ENCODE data around the gene SSNA1. TPM values are rescaled to one million over a fixed set of nuclear protein-coding genes. Genes with fewer than 3 reads are reported as not detected.

SSNA1 gene
- total RNA-seq, 5 donors from 2014 or later (not counting 1 experiment from before 2014, with no cell fraction given), result 37.0 to 71.6 (median 64.0) TPM

GRCh38 chr9:137229903-137230704 lies 41.6 kb downstream of the SSNA1 start:
- POLR2A ChIA-PET, result no interaction called here

GRCh38 chr9:137230705-137231371 lies 42.4 kb downstream of the SSNA1 start, which contains the start of gene SLC34A3:
Gene SLC34A3, plus strand, starts transcription at chr9:137230901. Its CDS starts 802 bp downstream, at chr9:137231703.
- H3K27ac Mint-ChIP-seq, result no peak within 1 kb of the TSS
- no peak within 1 kb of the TSS for H3K4me3 Mint-ChIP-seq
- H3K36me3 ChIP-seq (ENCODE audit: control insufficient read depth in 2 of 2, extremely low read depth in 1 of 2, insufficient read depth in 1 of 2, low read length in 1 of 2), result no peaks in the 10 kb centered on the region
- peaks cover 4 to 17% of the 10 kb centered on the region in 2 donors for H3K27me3 Mint-ChIP-seq
- no peak within 1 kb of the TSS for H3K27ac ChIP-seq (ENCODE audit: low read length)
- ChIA-PET POLR2A (no interaction called here), CTCF (no interaction called here)
- no peaks in the 10 kb centered on the region for H3K9me3 Mint-ChIP-seq
- H3K4me1 ChIP-seq (ENCODE audit: control insufficient read depth in 1 of 2, extremely low read depth in 1 of 2, insufficient read depth in 2 of 2, low read length in 2 of 2), result peaks cover 0 to 12% of the 10 kb centered on the region in 2 experiments
- H3K9me3 ChIP-seq, result no peaks in the 10 kb centered on the region
- peaks cover 0 to 81% of the 10 kb centered on the region in 2 experiments for H3K27me3 ChIP-seq (replicated peaks in 1 of 2; ENCODE audit: control insufficient read depth in 2 of 2, extremely low read depth in 1 of 2, insufficient read depth in 2 of 2, low read length in 1 of 2)
- 77% methylated on average over 6 of the region's 14 CpGs for WGBS (ENCODE audit: insufficient coverage)
- DNase-seq, result no peak
- peaks cover 2 to 10% (median 6%) of the 10 kb centered on the region in 3 donors for H3K4me1 Mint-ChIP-seq
- no peak within 1 kb of the TSS for H3K4me3 ChIP-seq (ENCODE audit: control insufficient read depth in 1 of 2, extremely low read depth in 1 of 2, low read length in 1 of 2)
- no peaks in the 10 kb centered on the region for H3K36me3 Mint-ChIP-seq
- ATAC-seq (replicated peaks in 1 of 4), result no peak

More at GRCh38 chr9:137229903-137230704, 41.6 kb downstream of the SSNA1 start:
- no peak overlapping the region for H3K4me3 ChIP-seq (ENCODE audit: control insufficient read depth in 1 of 2, extremely low read depth in 1 of 2, low read length in 1 of 2)
- no peak for ATAC-seq (replicated peaks in 1 of 4)
- CTCF ChIA-PET, result no interaction called here
- peaks cover 0 to 8% of the 10 kb centered on the region in 2 experiments for H3K4me1 ChIP-seq (ENCODE audit: control insufficient read depth in 1 of 2, extremely low read depth in 1 of 2, insufficient read depth in 2 of 2, low read length in 2 of 2)
- H3K9me3 Mint-ChIP-seq, result no peaks in the 10 kb centered on the region
- H3K27ac Mint-ChIP-seq, result no peak overlapping the region
- peaks cover 4 to 16% of the 10 kb centered on the region in 2 donors for H3K27me3 Mint-ChIP-seq
- H3K27me3 ChIP-seq (replicated peaks in 1 of 2; ENCODE audit: control insufficient read depth in 2 of 2, extremely low read depth in 1 of 2, insufficient read depth in 2 of 2, low read length in 1 of 2), result peaks cover 0 to 75% of the 10 kb centered on the region in 2 experiments
- peaks cover 2 to 7% (median 6%) of the 10 kb centered on the region in 3 donors for H3K4me1 Mint-ChIP-seq
- H3K36me3 Mint-ChIP-seq, result no peaks in the 10 kb centered on the region
- no peak overlapping the region for H3K27ac ChIP-seq (ENCODE audit: low read length)
- DNase-seq, result no peak
- WGBS (ENCODE audit: insufficient coverage), result 73% methylated on average over 24 of the region's 31 CpGs
- H3K9me3 ChIP-seq, result no peaks in the 10 kb centered on the region
- H3K4me3 Mint-ChIP-seq, result no peak overlapping the region
- no peaks in the 10 kb centered on the region for H3K36me3 ChIP-seq (ENCODE audit: control insufficient read depth in 2 of 2, extremely low read depth in 1 of 2, insufficient read depth in 1 of 2, low read length in 1 of 2)

GRCh38 chr9:137231372-137232039 lies 43.0 kb downstream of the SSNA1 start:
- no peak overlapping the region for H3K27ac Mint-ChIP-seq
- WGBS (ENCODE audit: insufficient coverage), result 85% methylated on average over 11 of the region's 23 CpGs
- ChIA-PET CTCF (no interaction called here), POLR2A (no interaction called here)
- H3K27me3 Mint-ChIP-seq, result peaks cover 4 to 17% of the 10 kb centered on the region in 2 donors
- H3K4me1 Mint-ChIP-seq, result peaks cover 2 to 12% (median 6%) of the 10 kb centered on the region in 3 donors
- no peak overlapping the region for H3K4me3 ChIP-seq (ENCODE audit: control insufficient read depth in 1 of 2, extremely low read depth in 1 of 2, low read length in 1 of 2)
- no peak for ATAC-seq (replicated peaks in 1 of 4)
- no peaks in the 10 kb centered on the region for H3K36me3 ChIP-seq (ENCODE audit: control insufficient read depth in 2 of 2, extremely low read depth in 1 of 2, insufficient read depth in 1 of 2, low read length in 1 of 2)
- H3K27me3 ChIP-seq (replicated peaks in 1 of 2; ENCODE audit: control insufficient read depth in 2 of 2, extremely low read depth in 1 of 2, insufficient read depth in 2 of 2, low read length in 1 of 2), result peaks cover 0 to 80% of the 10 kb centered on the region in 2 experiments
- no peak overlapping the region for H3K27ac ChIP-seq (ENCODE audit: low read length)
- no peaks in the 10 kb centered on the region for H3K9me3 Mint-ChIP-seq
- H3K9me3 ChIP-seq, result no peaks in the 10 kb centered on the region
- no peak for DNase-seq
- H3K4me1 ChIP-seq (ENCODE audit: control insufficient read depth in 1 of 2, extremely low read depth in 1 of 2, insufficient read depth in 2 of 2, low read length in 2 of 2), result peaks cover 0 to 17% of the 10 kb centered on the region in 2 experiments
- H3K36me3 Mint-ChIP-seq, result no peaks in the 10 kb centered on the region
- no peak overlapping the region for H3K4me3 Mint-ChIP-seq

GRCh38 chr9:137232101-137232500 lies 43.6 kb downstream of the SSNA1 start:
- ATAC-seq (replicated peaks in 1 of 4), result no peak
- Histone ChIP-seq H3K27ac (ENCODE audit: low read length) (no peak overlapping the region), H3K36me3 (ENCODE audit: control insufficient read depth in 2 of 2, extremely low read depth in 1 of 2, insufficient read depth in 1 of 2, low read length in 1 of 2) (no peaks in the 10 kb centered on the region), H3K27me3 (replicated peaks in 1 of 2; ENCODE audit: control insufficient read depth in 2 of 2, extremely low read depth in 1 of 2, insufficient read depth in 2 of 2, low read length in 1 of 2) (peaks cover 0 to 74% of the 10 kb centered on the region in 2 experiments), H3K4me1 (ENCODE audit: control insufficient read depth in 1 of 2, extremely low read depth in 1 of 2, insufficient read depth in 2 of 2, low read length in 2 of 2) (peaks cover 3 to 23% of the 10 kb centered on the region in 2 experiments), H3K4me3 (ENCODE audit: control insufficient read depth in 1 of 2, extremely low read depth in 1 of 2, low read length in 1 of 2) (no peak overlapping the region), H3K9me3 (no peaks in the 10 kb centered on the region)
- Mint-ChIP-seq H3K9me3 (no peaks in the 10 kb centered on the region), H3K27me3 (peaks cover 4 to 17% of the 10 kb centered on the region in 2 donors), H3K4me1 (peaks cover 4 to 15% (median 6%) of the 10 kb centered on the region in 3 donors), H3K36me3 (no peaks in the 10 kb centered on the region), H3K4me3 (no peak overlapping the region), H3K27ac (no peak overlapping the region)
- ChIA-PET CTCF (no interaction called here), POLR2A (no interaction called here)
- DNase-seq, result no peak
- WGBS (ENCODE audit: insufficient coverage), result 82% methylated on average over 9 of the region's 10 CpGs

DNA sequence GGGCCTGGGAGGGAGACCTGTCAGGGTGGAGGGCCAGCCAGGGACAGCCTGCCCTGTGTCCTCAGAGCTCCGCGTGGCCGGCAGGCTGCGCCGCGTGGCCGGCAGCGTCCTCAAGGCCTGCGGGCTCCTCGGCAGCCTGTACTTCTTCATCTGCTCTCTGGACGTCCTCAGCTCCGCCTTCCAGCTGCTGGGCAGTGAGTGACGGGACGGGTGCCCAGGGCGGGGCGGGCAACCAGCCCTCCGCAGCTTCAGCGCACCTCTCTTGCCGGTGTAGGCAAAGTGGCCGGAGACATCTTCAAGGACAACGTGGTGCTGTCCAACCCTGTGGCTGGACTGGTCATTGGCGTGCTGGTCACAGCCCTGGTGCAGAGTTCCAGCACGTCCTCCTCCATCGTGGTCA lies 44.0 kb downstream of the SSNA1 start:
- H3K27me3 ChIP-seq (replicated peaks in 1 of 2; ENCODE audit: control insufficient read depth in 2 of 2, extremely low read depth in 1 of 2, insufficient read depth in 2 of 2, low read length in 1 of 2), result peaks cover 0 to 70% of the 10 kb centered on the region in 2 experiments
- no peaks in the 10 kb centered on the region for H3K36me3 Mint-ChIP-seq
- no peak overlapping the region for H3K27ac Mint-ChIP-seq
- H3K4me1 ChIP-seq (ENCODE audit: control insufficient read depth in 1 of 2, extremely low read depth in 1 of 2, insufficient read depth in 2 of 2, low read length in 2 of 2), result peaks cover 3 to 23% of the 10 kb centered on the region in 2 experiments
- ChIA-PET CTCF (interaction anchor here in 1 of 2 donors (0.6 kb wide), 1 partner anchor 41 kb away, joined by 3 read pairs; no protein-coding TSS in a partner anchor), POLR2A (no interaction called here)
- 91% methylated on average over 24 of the region's 24 CpGs for WGBS (ENCODE audit: insufficient coverage)
- peaks cover 3 to 16% of the 10 kb centered on the region in 2 donors for H3K27me3 Mint-ChIP-seq
- no peak overlapping the region for H3K4me3 ChIP-seq (ENCODE audit: control insufficient read depth in 1 of 2, extremely low read depth in 1 of 2, low read length in 1 of 2)
- no peaks in the 10 kb centered on the region for H3K36me3 ChIP-seq (ENCODE audit: control insufficient read depth in 2 of 2, extremely low read depth in 1 of 2, insufficient read depth in 1 of 2, low read length in 1 of 2)
- no peak overlapping the region for H3K4me3 Mint-ChIP-seq
- H3K9me3 ChIP-seq, result no peaks in the 10 kb centered on the region
- H3K27ac ChIP-seq (ENCODE audit: low read length), result no peak overlapping the region
- no peaks in the 10 kb centered on the region for H3K9me3 Mint-ChIP-seq
- DNase-seq, result no peak
- peaks cover 4 to 13% (median 4%) of the 10 kb centered on the region in 3 donors for H3K4me1 Mint-ChIP-seq
- ATAC-seq (replicated peaks in 1 of 4), result no peak
